Glutamatergic neuron (in vitro differentiated cells): ENCODE measurements around the gene DGKD. TPM values are rescaled to one million over a fixed set of nuclear protein-coding genes. Genes with fewer than 3 reads are reported as not detected.
"Not testable (repeated sequence)": the region's sequence is repeated elsewhere in the genome, so short reads cannot be mapped to it uniquely, and the experiment has no call there.

Experiments
- DNase-seq: peaks from one replicate; pipeline ENCODE4 v3.0.0; 2022
- H3K27ac Mint-ChIP-seq: one replicate; pipeline ENCODE4 v1.8.0; 2020; ENCODE audit warnings: mild to moderate bottlenecking, mixed read lengths, inconsistent platforms; ENCODE audit not compliant: unreplicated experiment
- H3K27me3 Mint-ChIP-seq: one replicate; pipeline ENCODE4 v1.8.0; 2020; ENCODE audit warnings: mild to moderate bottlenecking, moderate library complexity, mixed read lengths, inconsistent platforms; ENCODE audit not compliant: unreplicated experiment
- H3K36me3 Mint-ChIP-seq: one replicate; pipeline ENCODE4 v1.8.0; 2020; ENCODE audit warnings: mild to moderate bottlenecking, mixed read lengths, inconsistent platforms; ENCODE audit not compliant: unreplicated experiment
- H3K4me1 Mint-ChIP-seq: one replicate; pipeline ENCODE4 v1.8.0; 2020; ENCODE audit warnings: mild to moderate bottlenecking, low read depth, mixed read lengths, inconsistent platforms; ENCODE audit not compliant: unreplicated experiment
- H3K4me3 Mint-ChIP-seq: one replicate; pipeline ENCODE4 v1.8.0; 2020; ENCODE audit warnings: mild to moderate bottlenecking, mixed read lengths, inconsistent platforms; ENCODE audit not compliant: unreplicated experiment
- H3K9me3 Mint-ChIP-seq: one replicate; pipeline ENCODE4 v1.8.0; 2020; ENCODE audit warnings: mild to moderate bottlenecking, moderate library complexity, mixed read lengths, inconsistent platforms; ENCODE audit not compliant: unreplicated experiment
- CTCF ChIP-seq: fragments of 200-600 bp; sonication (generic); IDR thresholded peaks from one replicate; pipeline ENCODE4 v1.5.0; 2021; ENCODE audit not compliant: partially characterized antibody, unreplicated experiment
- total RNA-seq: library from RNA; stranded (reverse); fragmentation: NEBNext Ultra II Directional; extraction: Animal tissue kit (Norgen Biotek cat#: 25700); gene quantifications from one replicate; pipeline ENCODE4 v1.2.1, GENCODE V29; 2021; ENCODE audit not compliant: unreplicated experiment

Gene DGKD
- total RNA-seq, 1 donor from 2014 or later: 67.6 TPM

GRCh38 chr2:233371641-233372040, 17.3 kb downstream of the DGKD start:
- Mint-ChIP-seq H3K4me3 (no peak overlapping the region), H3K27me3 (peaks cover 1% of the 10 kb centered on the region), H3K4me1 (peaks cover 21% of the 10 kb centered on the region), H3K27ac (no peak overlapping the region), H3K9me3 (no peaks in the 10 kb centered on the region), H3K36me3 (no peaks in the 10 kb centered on the region)
- DNase-seq: no peak
- TF ChIP-seq CTCF: no peak

- no peak for TF ChIP-seq CTCF
- H3K4me3 Mint-ChIP-seq: no peak overlapping the region
- peaks cover 1% of the 10 kb centered on the region for H3K27me3 Mint-ChIP-seq
- H3K27ac Mint-ChIP-seq: no peak overlapping the region
- DNase-seq: no peak
- no peaks in the 10 kb centered on the region for H3K36me3 Mint-ChIP-seq
- H3K9me3 Mint-ChIP-seq: no peaks in the 10 kb centered on the region
- peaks cover 21% of the 10 kb centered on the region for H3K4me1 Mint-ChIP-seq
Observed at GRCh38 chr2:233372855-233373254, 18.6 kb downstream of the DGKD start.

GRCh38 chr2:233373316-233373715, 19.0 kb downstream of the DGKD start:
- H3K27ac Mint-ChIP-seq: no peak overlapping the region
- H3K9me3 Mint-ChIP-seq: no peaks in the 10 kb centered on the region
- H3K27me3 Mint-ChIP-seq: peaks cover 1% of the 10 kb centered on the region
- no peaks in the 10 kb centered on the region for H3K36me3 Mint-ChIP-seq
- H3K4me1 Mint-ChIP-seq: peaks cover 21% of the 10 kb centered on the region
- no peak overlapping the region for H3K4me3 Mint-ChIP-seq
- TF ChIP-seq CTCF: no peak
- no peak for DNase-seq

GRCh38 chr2:233374776-233375175, 20.5 kb downstream of the DGKD start:
- not testable (repeated sequence) for H3K27me3 Mint-ChIP-seq, H3K27ac Mint-ChIP-seq, H3K36me3 Mint-ChIP-seq, DNase-seq, H3K9me3 Mint-ChIP-seq, H3K4me3 Mint-ChIP-seq
- peaks cover 13% of the 10 kb centered on the region for H3K4me1 Mint-ChIP-seq

- no peak for DNase-seq
- Mint-ChIP-seq H3K4me3 (no peak overlapping the region), H3K36me3 (no peaks in the 10 kb centered on the region), H3K9me3 (peaks cover 2% of the 10 kb centered on the region), H3K4me1 (peaks cover 17% of the 10 kb centered on the region), H3K27me3 (no peaks in the 10 kb centered on the region), H3K27ac (no peak overlapping the region)
- no peak for TF ChIP-seq CTCF
Observed at GRCh38 chr2:233375490-233376314, 21.4 kb downstream of the DGKD start.
